Panc1 (cell line): Measurements from ENCODE around the gene PPIA. TPM values are rescaled to one million over a fixed set of nuclear protein-coding genes. Genes with fewer than 3 reads are reported as not detected.

ENCODE experiments used
- ATAC-seq: fragments of 200-7000 bp; cut with Tn5 transposase; 2 replicates; pipeline ENCODE4 v1.9.1; 2020; ENCODE audit warnings: mild to moderate bottlenecking, moderate library complexity
- BruUV-seq: library from RNA; stranded (reverse); fragments of 400-500 nt; replicated peaks from 2 replicates; lab custom pipeline; 2021; lab: Mats Ljungman, UMichigan
- CTCF ChIA-PET: fragments of 300-600 bp; sonication (Branson Sonifier 250); formaldehyde crosslinking; loops from one replicate; lab custom pipeline; 2022; ENCODE audit warnings: antibody characterized with exemption; lab: Charles Lee
- POLR2A ChIA-PET: fragments of 300-600 bp; sonication (Branson Sonifier 250); formaldehyde crosslinking; loops from one replicate; lab custom pipeline; 2022; ENCODE audit warnings: antibody characterized with exemption; lab: Charles Lee
- DNase-seq: peaks from one replicate; pipeline ENCODE4 v3.0.0-alpha.2; 2010; ENCODE audit warnings: low read depth, low spot score
- H3K27ac ChIP-seq: 2 replicates; pipeline ENCODE4 v1.5.1; 2011; ENCODE audit warnings: mild to moderate bottlenecking, low read length, inconsistent platforms
- H3K27me3 ChIP-seq: fragments of 200-500 bp; sonication (Bioruptor generic); 2 replicates; pipeline ENCODE4 v1.6.0; 2014; ENCODE audit warnings: low read length, inconsistent platforms; ENCODE audit not compliant: control insufficient read depth, insufficient read depth
- H3K36me3 ChIP-seq: fragments of 200-500 bp; sonication (Bioruptor generic); 2 replicates; pipeline ENCODE4 v1.5.1; 2014; ENCODE audit warnings: inconsistent platforms, mild to moderate bottlenecking, low read length, moderate library complexity; ENCODE audit not compliant: control insufficient read depth, insufficient read depth
- H3K4me1 ChIP-seq: 2 replicates; pipeline ENCODE4 v1.5.1; 2011; ENCODE audit warnings: inconsistent platforms, mild to moderate bottlenecking, low read length, moderate library complexity; ENCODE audit not compliant: control insufficient read depth, insufficient read depth
- H3K4me3 ChIP-seq, 2 experiments: 2 replicates each; pipeline ENCODE4 v1.5.1; 2011 to 2012; ENCODE audit warnings: low read depth in 2 of 2, low read length in 2 of 2, mild to moderate bottlenecking in 2 of 2, inconsistent platforms in 1 of 2, moderate library complexity in 1 of 2
- H3K9me3 ChIP-seq: fragments of 200-500 bp; sonication (Bioruptor generic); 2 replicates; pipeline ENCODE4 v1.5.1; 2014; ENCODE audit warnings: low read depth, mild to moderate bottlenecking, inconsistent platforms, low read length, moderate library complexity; ENCODE audit not compliant: control insufficient read depth, insufficient read depth
- POLR2AphosphoS5 ChIP-seq: IDR thresholded peaks from 2 replicates; pipeline ENCODE4 v1.6.1; 2012; ENCODE audit warnings: mild to moderate bottlenecking, low read depth, low read length, moderate library complexity
- SIN3A ChIP-seq: IDR thresholded peaks from 2 replicates; pipeline ENCODE4 v1.6.1; 2012; ENCODE audit warnings: low read depth, mild to moderate bottlenecking, low read length, moderate library complexity, borderline replicate concordance; ENCODE audit not compliant: insufficient read depth
- TCF7L2 ChIP-seq: IDR thresholded peaks from 2 replicates; pipeline ENCODE4 v1.6.1; 2011; ENCODE audit warnings: mild to moderate bottlenecking, low read depth, low read length, inconsistent platforms
- in situ Hi-C: cut with HindIII; loops from 2 replicates; pipeline ENCODE4 v1.10.0; 2016; ENCODE audit warnings: low sequenced_read_pairs, low pct_unique_long_range_greater_than_20kb
- intact Hi-C: fragments of 100-400 bp; cut with micrococcal nuclease; formaldehyde crosslinking; loops from one replicate; pipeline ENCODE4 v1.10.0; 2022; ENCODE audit not compliant: unreplicated experiment
- total RNA-seq: library from RNA; stranded (reverse); gene quantifications from one replicate; pipeline ENCODE4 v1.2.1, GENCODE V29; 2021; ENCODE audit not compliant: unreplicated experiment
- TF ChIP-seq, protein P1 (sequence below), 2 experiments: IDR thresholded peaks; 2 replicates each; pipeline ENCODE4 v1.6.1; 2011 to 2012; ENCODE audit warnings: low read depth in 2 of 2, control low read depth in 1 of 2, low read length in 1 of 2, mild to moderate bottlenecking in 1 of 2, moderate library complexity in 1 of 2; ENCODE audit not compliant: insufficient read depth in 1 of 2
- TF ChIP-seq, protein P2 (sequence below): fragments of 450-650 bp; IDR thresholded peaks from 2 replicates; pipeline ENCODE4 v1.5.1; 2017; ENCODE audit warnings: mild to moderate bottlenecking

Gene PPIA
- total RNA-seq, 1 experiment from 2014 or later: 3,706 TPM

DNA sequence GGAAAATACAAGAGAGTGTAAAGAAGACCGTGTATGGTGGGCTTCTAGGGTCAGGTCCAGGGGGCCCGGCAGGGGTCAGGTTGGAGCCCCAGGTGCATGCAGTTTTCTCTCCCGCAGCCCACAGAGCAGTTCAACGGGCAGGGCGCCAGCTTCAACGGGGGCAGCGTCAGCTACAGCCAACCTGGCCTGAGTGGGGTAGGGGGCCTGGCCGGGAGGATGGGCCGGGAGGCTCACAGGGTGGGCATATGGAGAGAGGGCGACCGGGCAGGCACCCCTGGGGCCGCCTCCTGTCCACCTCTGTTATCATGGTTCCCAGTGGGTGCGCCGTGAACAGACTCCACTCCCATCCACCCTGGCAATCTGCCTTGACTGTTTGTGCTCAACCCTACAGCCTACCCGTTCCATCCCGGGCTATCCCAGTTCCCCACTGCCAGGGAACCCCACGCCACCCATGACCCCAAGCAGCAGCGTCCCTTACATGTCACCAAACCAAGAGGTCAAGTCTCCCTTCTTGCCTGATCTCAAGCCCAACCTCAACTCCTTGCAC, 36.4 kb upstream of the PPIA start:
- Histone ChIP-seq H3K9me3 (no peaks in the 10 kb centered on the region), H3K27ac (no peak overlapping the region), H3K4me1 (no peaks in the 10 kb centered on the region), H3K36me3 (peaks cover 6% of the 10 kb centered on the region; the same call in 1 of the 2 replicates), H3K4me3 (no peak overlapping the region), H3K27me3 (no peaks in the 10 kb centered on the region)
- intact Hi-C loops (no loop called here), in situ Hi-C loops (no loop called here)
- ChIA-PET CTCF (interaction anchor here (0.6 kb wide), 1 partner anchor 283 kb away, joined by 3 read pairs; no protein-coding TSS in a partner anchor), POLR2A (no interaction called here)
- ATAC-seq (no peak), DNase-seq (no peak)
- TF ChIP-seq, protein P1, sequence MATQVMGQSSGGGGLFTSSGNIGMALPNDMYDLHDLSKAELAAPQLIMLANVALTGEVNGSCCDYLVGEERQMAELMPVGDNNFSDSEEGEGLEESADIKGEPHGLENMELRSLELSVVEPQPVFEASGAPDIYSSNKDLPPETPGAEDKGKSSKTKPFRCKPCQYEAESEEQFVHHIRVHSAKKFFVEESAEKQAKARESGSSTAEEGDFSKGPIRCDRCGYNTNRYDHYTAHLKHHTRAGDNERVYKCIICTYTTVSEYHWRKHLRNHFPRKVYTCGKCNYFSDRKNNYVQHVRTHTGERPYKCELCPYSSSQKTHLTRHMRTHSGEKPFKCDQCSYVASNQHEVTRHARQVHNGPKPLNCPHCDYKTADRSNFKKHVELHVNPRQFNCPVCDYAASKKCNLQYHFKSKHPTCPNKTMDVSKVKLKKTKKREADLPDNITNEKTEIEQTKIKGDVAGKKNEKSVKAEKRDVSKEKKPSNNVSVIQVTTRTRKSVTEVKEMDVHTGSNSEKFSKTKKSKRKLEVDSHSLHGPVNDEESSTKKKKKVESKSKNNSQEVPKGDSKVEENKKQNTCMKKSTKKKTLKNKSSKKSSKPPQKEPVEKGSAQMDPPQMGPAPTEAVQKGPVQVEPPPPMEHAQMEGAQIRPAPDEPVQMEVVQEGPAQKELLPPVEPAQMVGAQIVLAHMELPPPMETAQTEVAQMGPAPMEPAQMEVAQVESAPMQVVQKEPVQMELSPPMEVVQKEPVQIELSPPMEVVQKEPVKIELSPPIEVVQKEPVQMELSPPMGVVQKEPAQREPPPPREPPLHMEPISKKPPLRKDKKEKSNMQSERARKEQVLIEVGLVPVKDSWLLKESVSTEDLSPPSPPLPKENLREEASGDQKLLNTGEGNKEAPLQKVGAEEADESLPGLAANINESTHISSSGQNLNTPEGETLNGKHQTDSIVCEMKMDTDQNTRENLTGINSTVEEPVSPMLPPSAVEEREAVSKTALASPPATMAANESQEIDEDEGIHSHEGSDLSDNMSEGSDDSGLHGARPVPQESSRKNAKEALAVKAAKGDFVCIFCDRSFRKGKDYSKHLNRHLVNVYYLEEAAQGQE (IDR thresholded peaks at IDR 0.05; ENCODE audit: insufficient read depth in 1 of 2, low read depth in 2 of 2, low read length in 1 of 2): no peak
- TF ChIP-seq SIN3A (no peak), POLR2AphosphoS5 (no peak), TCF7L2 (no peak)
- TF ChIP-seq, protein P2, sequence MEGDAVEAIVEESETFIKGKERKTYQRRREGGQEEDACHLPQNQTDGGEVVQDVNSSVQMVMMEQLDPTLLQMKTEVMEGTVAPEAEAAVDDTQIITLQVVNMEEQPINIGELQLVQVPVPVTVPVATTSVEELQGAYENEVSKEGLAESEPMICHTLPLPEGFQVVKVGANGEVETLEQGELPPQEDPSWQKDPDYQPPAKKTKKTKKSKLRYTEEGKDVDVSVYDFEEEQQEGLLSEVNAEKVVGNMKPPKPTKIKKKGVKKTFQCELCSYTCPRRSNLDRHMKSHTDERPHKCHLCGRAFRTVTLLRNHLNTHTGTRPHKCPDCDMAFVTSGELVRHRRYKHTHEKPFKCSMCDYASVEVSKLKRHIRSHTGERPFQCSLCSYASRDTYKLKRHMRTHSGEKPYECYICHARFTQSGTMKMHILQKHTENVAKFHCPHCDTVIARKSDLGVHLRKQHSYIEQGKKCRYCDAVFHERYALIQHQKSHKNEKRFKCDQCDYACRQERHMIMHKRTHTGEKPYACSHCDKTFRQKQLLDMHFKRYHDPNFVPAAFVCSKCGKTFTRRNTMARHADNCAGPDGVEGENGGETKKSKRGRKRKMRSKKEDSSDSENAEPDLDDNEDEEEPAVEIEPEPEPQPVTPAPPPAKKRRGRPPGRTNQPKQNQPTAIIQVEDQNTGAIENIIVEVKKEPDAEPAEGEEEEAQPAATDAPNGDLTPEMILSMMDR: no peak
- no TSS peak for BruUV-seq

DNA sequence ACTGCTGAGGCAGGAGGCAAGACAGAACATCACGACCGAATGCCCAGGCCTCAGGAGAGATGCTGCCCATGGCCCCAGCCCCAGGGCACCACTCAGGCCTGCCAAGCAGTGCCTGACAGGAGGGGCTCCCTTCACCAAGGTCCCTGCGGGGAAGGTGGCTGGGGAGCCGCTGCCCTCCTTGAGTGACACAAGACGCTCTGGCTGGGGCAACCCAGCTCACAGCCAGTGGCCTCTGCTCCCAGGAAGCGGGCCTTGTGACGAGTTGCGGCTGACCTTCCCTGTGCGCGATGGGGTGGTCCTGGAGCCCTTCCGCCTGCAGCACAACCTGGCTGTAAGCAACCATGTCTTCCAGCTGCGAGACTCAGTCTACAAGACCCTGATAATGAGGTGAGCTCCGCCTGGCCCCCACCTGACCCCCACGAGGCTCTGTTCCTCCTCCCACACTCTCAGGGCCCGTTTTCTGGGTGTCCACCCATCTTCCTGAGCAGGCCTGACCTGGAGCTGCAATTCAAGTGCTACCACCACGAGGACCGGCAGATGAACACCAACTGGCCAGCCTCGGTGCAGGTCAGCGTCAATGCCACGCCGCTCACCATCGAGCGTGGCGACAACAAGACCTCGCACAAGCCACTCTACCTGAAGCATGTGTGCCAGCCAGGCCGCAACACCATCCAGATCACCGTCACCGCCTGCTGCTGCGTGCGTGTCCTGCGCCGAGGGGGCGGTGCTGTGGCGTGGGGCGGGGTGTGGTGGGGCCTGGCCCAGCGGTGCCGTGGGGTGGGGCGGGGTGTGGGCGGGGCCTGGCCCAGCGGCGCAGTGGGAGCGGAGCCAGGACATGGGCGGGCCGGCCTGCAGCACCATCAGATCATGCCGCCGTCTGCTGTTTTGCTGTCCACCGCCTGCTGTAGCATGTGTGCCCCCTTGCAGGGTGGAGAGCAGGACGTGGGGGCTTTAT, 35.0 kb upstream of the PPIA start:
- Histone ChIP-seq H3K27ac (no peak overlapping the region), H3K36me3 (peaks cover 17% of the 10 kb centered on the region), H3K4me1 (no peaks in the 10 kb centered on the region), H3K9me3 (no peaks in the 10 kb centered on the region), H3K4me3 (no peak overlapping the region), H3K27me3 (no peaks in the 10 kb centered on the region)
- no peak for ATAC-seq
- DNase-seq: no peak
- intact Hi-C loops (no loop called here), in situ Hi-C loops (no loop called here)
- TF ChIP-seq, protein P1 (IDR thresholded peaks at IDR 0.05; ENCODE audit: insufficient read depth in 1 of 2, low read depth in 2 of 2, low read length in 1 of 2): no peak
- no peak for TF ChIP-seq POLR2AphosphoS5
- no TSS peak for BruUV-seq
- ChIA-PET CTCF (no interaction called here), POLR2A (interaction anchor here (0.7 kb wide), 1 partner anchor 12 kb away, joined by 3 read pairs; no protein-coding TSS in a partner anchor)
